Calu3 (cell line): ENCODE results near the gene WNT7A. TPM values are rescaled to one million over a fixed set of nuclear protein-coding genes. Genes with fewer than 3 reads are reported as not detected.

Source experiments
- BruUV-seq: library from RNA; stranded (reverse); fragments of 400-500 nt; replicated peaks from 2 replicates; lab custom pipeline; 2021; lab: Mats Ljungman, UMichigan
- CTCF ChIA-PET: fragments of 300-600 bp; sonication (Branson Sonifier 250); formaldehyde crosslinking; loops from one replicate; lab custom pipeline; 2022; ENCODE audit warnings: antibody characterized with exemption; lab: Charles Lee
- DNase-seq: peaks from one replicate; pipeline ENCODE4 v3.0.0; 2022
- H3K27ac Mint-ChIP-seq: one replicate; pipeline ENCODE4 v1.8.0; 2022; ENCODE audit warnings: mixed read lengths; ENCODE audit not compliant: unreplicated experiment
- H3K27me3 Mint-ChIP-seq: one replicate; pipeline ENCODE4 v1.8.0; 2022; ENCODE audit warnings: mixed read lengths; ENCODE audit not compliant: unreplicated experiment
- H3K36me3 Mint-ChIP-seq: one replicate; pipeline ENCODE4 v1.8.0; 2022; ENCODE audit warnings: mild to moderate bottlenecking, moderate library complexity, mixed read lengths; ENCODE audit not compliant: insufficient read depth, unreplicated experiment
- H3K4me1 Mint-ChIP-seq: one replicate; pipeline ENCODE4 v1.8.0; 2022; ENCODE audit warnings: mild to moderate bottlenecking, low read depth, mixed read lengths; ENCODE audit not compliant: unreplicated experiment
- H3K4me3 Mint-ChIP-seq: one replicate; pipeline ENCODE4 v1.8.0; 2022; ENCODE audit warnings: mild to moderate bottlenecking, low read depth, moderate library complexity, mixed read lengths; ENCODE audit not compliant: unreplicated experiment
- H3K9me3 Mint-ChIP-seq: one replicate; pipeline ENCODE4 v1.8.0; 2022; ENCODE audit warnings: low read depth, mixed read lengths; ENCODE audit not compliant: unreplicated experiment
- intact Hi-C: fragments of 100-400 bp; cut with micrococcal nuclease; formaldehyde crosslinking; loops from one replicate; pipeline ENCODE4 v1.10.0; 2022; ENCODE audit not compliant: unreplicated experiment
- total RNA-seq: library from RNA; stranded (reverse); gene quantifications from 2 replicates; pipeline ENCODE4 v1.2.3, GENCODE V29; 2022
- TF ChIP-seq, protein P1 (sequence below): fragments of 200-600 bp; IDR thresholded peaks from one replicate; pipeline ENCODE4 v1.8.0; 2022; ENCODE audit warnings: antibody characterized with exemption; ENCODE audit not compliant: unreplicated experiment

The WNT7A gene
- total RNA-seq, 1 experiment from 2014 or later = 3.5 TPM

DNA sequence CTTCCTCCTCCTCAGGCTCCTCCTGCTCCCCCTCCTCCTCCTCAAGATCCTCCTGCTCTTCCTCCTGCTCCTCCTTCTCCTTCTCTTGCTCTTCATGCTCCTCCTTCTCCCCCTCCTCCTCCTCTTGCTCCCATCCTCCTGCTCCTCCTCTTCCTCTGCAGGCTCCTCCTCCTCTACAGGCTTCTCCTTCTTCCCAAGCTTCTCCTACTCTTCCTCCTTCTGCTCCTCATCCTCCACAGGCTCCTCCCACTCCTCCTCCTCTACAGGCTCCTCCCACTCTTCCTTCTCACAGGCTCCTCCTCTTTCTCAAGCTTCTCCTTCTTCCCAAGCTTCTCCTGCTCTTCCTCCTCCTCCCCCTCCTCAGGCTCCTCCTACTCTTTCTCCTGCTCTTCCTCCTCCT, 47.7 kb downstream of the WNT7A start:
- TF ChIP-seq, protein P1, sequence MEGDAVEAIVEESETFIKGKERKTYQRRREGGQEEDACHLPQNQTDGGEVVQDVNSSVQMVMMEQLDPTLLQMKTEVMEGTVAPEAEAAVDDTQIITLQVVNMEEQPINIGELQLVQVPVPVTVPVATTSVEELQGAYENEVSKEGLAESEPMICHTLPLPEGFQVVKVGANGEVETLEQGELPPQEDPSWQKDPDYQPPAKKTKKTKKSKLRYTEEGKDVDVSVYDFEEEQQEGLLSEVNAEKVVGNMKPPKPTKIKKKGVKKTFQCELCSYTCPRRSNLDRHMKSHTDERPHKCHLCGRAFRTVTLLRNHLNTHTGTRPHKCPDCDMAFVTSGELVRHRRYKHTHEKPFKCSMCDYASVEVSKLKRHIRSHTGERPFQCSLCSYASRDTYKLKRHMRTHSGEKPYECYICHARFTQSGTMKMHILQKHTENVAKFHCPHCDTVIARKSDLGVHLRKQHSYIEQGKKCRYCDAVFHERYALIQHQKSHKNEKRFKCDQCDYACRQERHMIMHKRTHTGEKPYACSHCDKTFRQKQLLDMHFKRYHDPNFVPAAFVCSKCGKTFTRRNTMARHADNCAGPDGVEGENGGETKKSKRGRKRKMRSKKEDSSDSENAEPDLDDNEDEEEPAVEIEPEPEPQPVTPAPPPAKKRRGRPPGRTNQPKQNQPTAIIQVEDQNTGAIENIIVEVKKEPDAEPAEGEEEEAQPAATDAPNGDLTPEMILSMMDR = no peak
- H3K4me1 Mint-ChIP-seq = no peaks in the 10 kb centered on the region
- H3K27me3 Mint-ChIP-seq = peaks cover 26% of the 10 kb centered on the region
- H3K36me3 Mint-ChIP-seq = no peaks in the 10 kb centered on the region
- no peak for DNase-seq
- CTCF ChIA-PET = interaction anchor here (0.7 kb wide), 1 partner anchor 22 kb away, joined by 3 read pairs; no protein-coding TSS in a partner anchor
- no peaks in the 10 kb centered on the region for H3K9me3 Mint-ChIP-seq
- no TSS peak for BruUV-seq
- no peak overlapping the region for H3K27ac Mint-ChIP-seq
- H3K4me3 Mint-ChIP-seq = no peak overlapping the region
- intact Hi-C loops = no loop called here

DNA sequence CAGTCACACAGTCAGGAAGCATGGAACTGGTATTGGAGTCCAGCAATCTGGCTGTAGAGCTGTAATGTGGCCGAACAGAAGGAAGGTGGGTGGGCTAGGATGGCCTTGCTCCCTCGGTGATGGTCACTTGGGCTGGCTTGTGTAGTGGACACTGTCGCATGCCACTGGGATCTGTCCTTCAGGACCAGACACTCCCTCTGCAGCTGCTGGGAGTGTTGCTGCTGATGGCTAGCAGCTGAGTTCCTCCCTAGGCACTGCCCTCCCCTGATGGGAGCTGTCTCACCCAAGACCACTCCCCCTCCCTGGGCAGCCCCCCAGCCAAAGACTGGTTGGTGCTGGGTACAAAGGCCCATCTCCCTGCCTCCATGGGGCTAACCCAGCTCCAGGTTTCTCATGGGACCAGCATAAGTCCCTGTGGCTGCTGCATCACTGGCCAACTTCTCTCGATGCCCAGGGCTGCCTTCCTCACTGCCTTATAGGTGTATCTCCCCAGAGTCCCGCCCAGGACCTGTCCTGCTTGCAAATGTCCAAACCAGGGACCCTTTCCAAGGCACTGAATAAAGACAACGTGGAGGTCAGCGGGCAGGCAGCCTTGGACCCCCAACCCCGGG, 48.4 kb downstream of the WNT7A start:
- Mint-ChIP-seq H3K4me3 (no peak overlapping the region), H3K36me3 (no peaks in the 10 kb centered on the region), H3K27ac (no peak overlapping the region), H3K27me3 (peaks cover 26% of the 10 kb centered on the region), H3K9me3 (no peaks in the 10 kb centered on the region), H3K4me1 (peaks cover 6% of the 10 kb centered on the region)
- DNase-seq = no peak
- CTCF ChIA-PET = no interaction called here
- intact Hi-C loops = no loop called here
- TF ChIP-seq, protein P1 = no peak
- no TSS peak for BruUV-seq

DNA sequence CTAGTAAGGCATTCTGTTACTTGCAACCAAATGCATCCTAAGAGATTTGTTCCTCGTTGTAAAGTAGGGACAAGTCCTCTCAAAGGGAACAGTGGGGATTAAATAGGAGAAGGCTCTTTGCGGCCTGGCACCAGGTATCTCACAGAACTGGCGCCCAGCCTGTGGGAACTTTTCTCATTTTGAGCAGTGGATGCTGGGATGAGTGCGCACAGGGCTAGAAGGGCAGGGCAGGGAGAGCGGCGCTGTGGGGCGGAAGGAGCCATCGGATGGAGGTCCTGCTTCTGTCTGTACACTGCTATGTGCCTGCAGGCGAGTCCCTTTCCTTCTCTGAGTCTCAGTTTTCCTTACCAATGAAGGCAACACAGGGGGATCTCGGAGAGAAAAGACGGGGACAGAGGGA, 50.6 kb downstream of the WNT7A start:
- intact Hi-C loops = no loop called here
- Mint-ChIP-seq H3K27me3 (peaks cover 13% of the 10 kb centered on the region), H3K9me3 (no peaks in the 10 kb centered on the region), H3K36me3 (no peaks in the 10 kb centered on the region), H3K27ac (no peak overlapping the region), H3K4me3 (no peak overlapping the region), H3K4me1 (peaks cover 8% of the 10 kb centered on the region)
- TF ChIP-seq, protein P1 = no peak
- CTCF ChIA-PET = interaction anchor here (0.6 kb wide), 1 partner anchor 1709 kb away, joined by 3 read pairs; no protein-coding TSS in a partner anchor
- BruUV-seq = no TSS peak
- DNase-seq = no peak

DNA sequence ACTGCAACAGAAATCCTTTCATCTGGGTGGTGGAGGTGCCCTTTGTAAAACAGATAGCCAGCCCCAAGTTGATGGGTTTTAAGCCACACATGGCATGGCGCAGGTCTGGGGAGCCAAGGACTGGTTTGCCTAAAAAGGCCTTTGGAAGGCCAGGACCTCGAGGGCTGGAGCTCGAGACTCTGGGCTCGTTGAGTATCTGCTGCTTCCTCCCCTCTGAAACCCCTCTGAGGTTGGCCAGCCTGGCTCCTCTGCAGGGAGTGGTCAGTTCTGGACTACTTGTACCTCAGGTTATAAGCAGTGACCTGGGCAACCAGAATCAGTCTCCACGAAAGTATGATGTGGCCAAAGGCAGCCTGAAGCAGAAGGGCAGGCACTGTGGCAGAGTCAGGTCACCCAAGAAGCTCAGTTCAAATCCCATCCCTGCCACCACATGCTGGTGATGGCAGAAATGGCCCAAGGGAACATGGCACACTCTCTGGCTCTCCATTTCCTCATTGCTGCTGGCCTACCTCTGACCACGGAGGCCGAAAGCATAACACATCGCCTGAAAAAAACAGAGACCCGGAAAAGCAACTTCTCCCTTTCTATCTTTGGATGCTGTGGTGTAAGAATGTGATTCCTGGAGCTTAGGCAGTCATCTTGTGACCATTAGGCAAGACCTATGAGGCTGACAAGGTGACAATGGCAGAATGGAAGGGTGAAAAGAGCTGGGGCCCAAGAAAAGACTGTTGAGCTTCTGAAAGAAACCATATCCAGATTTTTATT, 51.2 kb downstream of the WNT7A start:
- intact Hi-C loops = no loop called here
- H3K4me3 Mint-ChIP-seq = no peak overlapping the region
- peaks cover 8% of the 10 kb centered on the region for H3K4me1 Mint-ChIP-seq
- no peaks in the 10 kb centered on the region for H3K9me3 Mint-ChIP-seq
- peaks cover 12% of the 10 kb centered on the region for H3K27me3 Mint-ChIP-seq
- no peak for DNase-seq
- CTCF ChIA-PET = interaction anchor here (0.6 kb wide), 2 partner anchors 72 to 1709 kb away, joined by 3 to 6 read pairs; no protein-coding TSS in a partner anchor
- no peak overlapping the region for H3K27ac Mint-ChIP-seq
- BruUV-seq = no TSS peak
- H3K36me3 Mint-ChIP-seq = no peaks in the 10 kb centered on the region
- TF ChIP-seq, protein P1 = no peak
